SJCRH30 (cell line): ENCODE data around the gene TMPRSS4. TPM values are rescaled to one million over a fixed set of nuclear protein-coding genes. Genes with fewer than 3 reads are reported as not detected.

Source experiments
- DNase-seq, 2 experiments: peaks; one replicate each; pipeline ENCODE4 v3.0.0-alpha.2; 2015 to 2020
- H3K27ac ChIP-seq: fragments of 250-450 bp; sonication (Bioruptor Pico); 2 replicates; pipeline ENCODE4 v1.5.1; 2020; ENCODE audit warnings: mild to moderate bottlenecking, moderate library complexity
- H3K27me3 ChIP-seq: fragments of 250-450 bp; sonication (Bioruptor Pico); 2 replicates; pipeline ENCODE4 v1.5.1; 2020; ENCODE audit warnings: mild to moderate bottlenecking, moderate library complexity
- H3K36me3 ChIP-seq: fragments of 250-450 bp; sonication (Bioruptor Pico); 2 replicates; pipeline ENCODE4 v1.5.1; 2020; ENCODE audit warnings: mild to moderate bottlenecking, moderate library complexity
- H3K4me1 ChIP-seq: fragments of 250-450 bp; sonication (Bioruptor Pico); 2 replicates; pipeline ENCODE4 v1.5.1; 2020; ENCODE audit warnings: mild to moderate bottlenecking, moderate library complexity
- H3K4me3 ChIP-seq: fragments of 250-450 bp; sonication (Bioruptor Pico); 2 replicates; pipeline ENCODE4 v1.5.1; 2020; ENCODE audit warnings: mild to moderate bottlenecking, moderate library complexity
- H3K9me3 ChIP-seq: fragments of 250-450 bp; sonication (Bioruptor Pico); replicated peaks from 2 replicates; pipeline ENCODE4 v1.5.1; 2020; ENCODE audit warnings: mild to moderate bottlenecking, moderate library complexity
- total RNA-seq: library from RNA; depleted of rRNA; stranded (reverse); fragments of >200 nt; shearing (Covaris generic); gene quantifications from 2 replicates; pipeline ENCODE4 v1.2.3, GENCODE V29; 2014

Gene TMPRSS4
- total RNA-seq, 1 experiment from 2014 or later: not detected

DNA sequence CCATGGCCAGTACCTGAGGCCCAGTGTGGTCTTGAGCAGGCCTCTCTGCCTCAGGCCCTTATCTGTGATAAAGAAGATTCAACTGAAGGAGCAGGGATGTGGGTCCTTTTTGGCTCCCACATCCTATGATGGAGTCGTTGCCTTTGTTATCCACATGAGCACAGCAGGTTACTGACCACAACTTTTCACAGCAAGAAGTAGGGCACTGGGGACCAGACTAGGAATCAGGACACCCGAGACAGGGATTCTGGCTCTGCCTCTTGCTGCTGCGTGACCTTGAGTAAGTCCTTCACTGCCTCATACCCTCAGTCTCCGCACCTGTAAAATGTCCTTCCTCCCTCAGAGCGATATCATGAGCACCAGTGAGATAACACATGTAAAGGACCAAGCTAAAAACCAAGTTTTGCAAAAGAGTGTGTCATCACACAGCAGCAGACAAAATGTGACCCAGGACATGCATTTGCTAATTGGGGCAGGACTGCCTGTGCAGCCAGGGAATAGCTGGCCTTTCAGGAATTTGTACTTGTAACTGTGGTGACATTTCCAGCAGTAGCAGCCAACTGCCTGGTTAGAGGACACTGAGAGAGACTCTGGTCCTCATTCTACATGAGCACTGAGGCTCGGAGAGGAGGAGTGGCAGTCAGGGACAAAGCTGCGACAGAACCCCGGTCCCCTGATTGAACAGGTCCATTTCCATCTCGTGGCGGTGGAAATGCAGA, 23.1 kb downstream of the TMPRSS4 start:
- Histone ChIP-seq H3K4me1 (no peaks in the 10 kb centered on the region), H3K36me3 (no peaks in the 10 kb centered on the region), H3K27me3 (no peaks in the 10 kb centered on the region), H3K4me3 (no peak overlapping the region), H3K9me3 (no peaks in the 10 kb centered on the region), H3K27ac (no peak overlapping the region)
- no peak for DNase-seq

DNA sequence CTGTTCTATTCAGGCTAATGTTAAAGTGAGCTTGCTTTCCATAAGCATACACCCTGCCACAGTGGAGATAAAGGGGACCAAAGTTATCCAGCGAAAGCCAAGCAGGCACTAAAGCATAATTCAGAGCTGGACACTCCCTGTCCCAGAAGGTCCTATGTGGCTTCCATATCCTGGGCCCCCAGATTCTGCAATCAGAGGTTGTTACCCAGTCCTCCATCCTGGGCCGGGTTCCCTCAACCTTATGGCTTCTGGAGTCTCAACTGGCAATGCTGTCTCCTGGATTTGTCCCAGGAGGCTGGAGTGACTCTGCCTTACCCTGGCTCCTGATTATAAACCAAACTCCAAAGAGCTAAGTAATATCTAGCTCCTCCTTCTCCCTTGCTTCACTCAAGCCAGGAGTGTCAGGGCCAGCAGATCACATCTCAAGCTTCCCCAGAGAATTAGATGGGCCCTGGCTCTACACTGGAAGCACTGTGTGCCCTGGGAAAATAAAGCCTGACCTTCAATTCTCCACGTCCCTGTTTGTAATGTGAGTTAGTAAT, 23.9 kb downstream of the TMPRSS4 start:
- H3K27ac ChIP-seq: no peak overlapping the region
- H3K4me1 ChIP-seq: no peaks in the 10 kb centered on the region
- H3K9me3 ChIP-seq: no peaks in the 10 kb centered on the region
- DNase-seq: no peak
- H3K27me3 ChIP-seq: no peaks in the 10 kb centered on the region
- no peaks in the 10 kb centered on the region for H3K36me3 ChIP-seq
- H3K4me3 ChIP-seq: no peak overlapping the region

DNA sequence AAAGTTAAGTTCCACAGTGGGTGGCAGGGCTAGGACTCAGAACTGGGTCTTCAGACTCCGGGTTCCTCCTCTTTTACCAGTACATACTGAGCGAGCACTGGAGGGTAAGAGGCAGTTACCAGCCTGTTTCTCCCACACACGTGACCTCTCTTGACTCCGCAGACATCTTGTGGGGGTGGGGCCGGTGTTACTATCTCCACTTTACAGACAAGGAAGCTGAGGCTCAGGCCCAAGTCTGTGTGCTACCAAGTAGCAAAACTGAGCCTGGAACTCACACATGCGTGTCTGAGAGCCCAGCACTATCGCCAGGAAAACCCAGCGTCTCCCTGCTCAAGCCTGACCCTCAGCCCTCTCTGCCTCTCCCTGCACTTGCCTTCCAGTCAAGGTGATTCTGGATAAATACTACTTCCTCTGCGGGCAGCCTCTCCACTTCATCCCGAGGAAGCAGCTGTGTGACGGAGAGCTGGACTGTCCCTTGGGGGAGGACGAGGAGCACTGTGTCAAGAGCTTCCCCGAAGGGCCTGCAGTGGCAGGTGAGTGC, 25.9 kb downstream of the TMPRSS4 start:
- Histone ChIP-seq H3K4me1 (no peaks in the 10 kb centered on the region), H3K27ac (no peak overlapping the region), H3K9me3 (no peaks in the 10 kb centered on the region), H3K36me3 (no peaks in the 10 kb centered on the region), H3K27me3 (no peaks in the 10 kb centered on the region), H3K4me3 (no peak overlapping the region)
- no peak for DNase-seq

DNA sequence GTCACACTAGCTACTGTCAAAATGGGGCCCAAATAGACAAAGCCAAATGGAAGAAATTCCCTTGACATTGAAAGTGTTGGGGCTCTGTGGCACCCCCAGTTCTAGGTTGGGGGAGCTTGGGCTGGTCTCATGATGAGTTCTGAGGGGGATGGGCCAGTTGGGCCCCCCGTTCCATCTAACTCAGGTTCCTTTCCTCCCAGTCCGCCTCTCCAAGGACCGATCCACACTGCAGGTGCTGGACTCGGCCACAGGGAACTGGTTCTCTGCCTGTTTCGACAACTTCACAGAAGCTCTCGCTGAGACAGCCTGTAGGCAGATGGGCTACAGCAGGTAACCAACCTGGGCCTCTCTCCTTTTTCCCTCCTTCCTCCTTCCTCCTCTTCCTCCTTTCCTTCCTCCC, 27.6 kb downstream of the TMPRSS4 start:
- Histone ChIP-seq H3K27me3 (no peaks in the 10 kb centered on the region), H3K36me3 (no peaks in the 10 kb centered on the region), H3K27ac (no peak overlapping the region), H3K4me1 (no peaks in the 10 kb centered on the region), H3K4me3 (no peak overlapping the region), H3K9me3 (no peaks in the 10 kb centered on the region)
- no peak for DNase-seq

DNA sequence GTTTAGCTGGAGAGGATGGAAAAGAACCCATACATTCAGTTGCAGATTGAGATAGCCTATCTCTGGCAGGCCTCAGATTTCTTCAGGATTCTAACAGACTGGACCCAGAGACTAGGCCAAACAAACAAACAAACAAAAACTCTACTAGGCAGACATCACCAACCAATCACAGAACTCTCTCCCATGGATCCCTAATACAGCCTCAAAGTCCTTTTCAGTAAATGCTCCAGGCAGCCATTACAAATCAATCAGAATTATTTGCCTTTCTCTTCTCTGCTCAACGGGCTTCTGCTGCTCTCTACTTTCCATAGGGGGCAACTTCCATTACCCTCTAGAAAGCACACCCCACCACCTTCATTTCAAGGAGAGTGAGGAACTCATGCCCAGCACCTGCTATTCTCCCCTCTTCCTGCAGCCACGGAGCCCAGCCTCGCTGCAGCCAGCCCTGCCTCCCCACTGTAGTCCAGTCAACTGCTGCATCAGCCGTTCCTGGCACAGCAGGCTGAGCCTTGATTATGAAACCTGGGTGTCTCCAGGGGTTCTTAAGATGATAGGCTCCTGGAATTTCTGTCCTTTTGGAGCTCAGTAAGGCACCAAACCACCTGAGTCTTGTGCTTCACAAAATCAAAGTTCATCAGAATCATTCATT, 28.9 kb downstream of the TMPRSS4 start:
- no peaks in the 10 kb centered on the region for H3K27me3 ChIP-seq
- H3K36me3 ChIP-seq: no peaks in the 10 kb centered on the region
- H3K4me1 ChIP-seq: no peaks in the 10 kb centered on the region
- no peak for DNase-seq
- H3K4me3 ChIP-seq: no peak overlapping the region
- H3K27ac ChIP-seq: no peak overlapping the region
- H3K9me3 ChIP-seq: no peaks in the 10 kb centered on the region

DNA sequence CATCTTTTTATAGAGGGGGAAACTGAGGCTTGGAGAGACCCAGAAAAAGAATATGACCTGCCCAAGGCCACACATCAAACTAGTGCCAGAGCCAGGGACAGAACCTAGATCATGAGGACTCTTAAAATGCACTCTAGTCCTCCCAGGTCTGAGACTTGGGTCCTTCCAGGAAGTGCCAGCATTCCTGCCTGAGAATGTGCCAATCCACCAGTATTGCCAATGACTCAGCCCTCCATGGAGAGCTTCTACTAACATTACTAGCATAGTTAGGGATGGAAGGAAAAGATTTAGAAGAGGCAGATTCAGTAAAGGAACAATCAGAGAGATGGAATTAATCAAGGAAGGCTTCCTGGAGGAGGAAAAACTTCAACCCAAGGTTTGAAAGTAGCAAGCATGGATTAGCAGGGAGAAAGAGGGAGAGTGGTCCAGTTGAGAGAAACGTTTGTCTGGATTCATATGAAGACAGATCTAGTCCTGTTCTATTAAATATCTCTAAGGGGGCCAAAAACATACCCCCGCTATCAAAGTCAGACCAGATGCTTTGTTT, 30.0 kb downstream of the TMPRSS4 start:
- Histone ChIP-seq H3K4me3 (no peak overlapping the region), H3K9me3 (no peaks in the 10 kb centered on the region), H3K27me3 (no peaks in the 10 kb centered on the region), H3K36me3 (no peaks in the 10 kb centered on the region), H3K4me1 (no peaks in the 10 kb centered on the region), H3K27ac (no peak overlapping the region)
- DNase-seq: no peak

DNA sequence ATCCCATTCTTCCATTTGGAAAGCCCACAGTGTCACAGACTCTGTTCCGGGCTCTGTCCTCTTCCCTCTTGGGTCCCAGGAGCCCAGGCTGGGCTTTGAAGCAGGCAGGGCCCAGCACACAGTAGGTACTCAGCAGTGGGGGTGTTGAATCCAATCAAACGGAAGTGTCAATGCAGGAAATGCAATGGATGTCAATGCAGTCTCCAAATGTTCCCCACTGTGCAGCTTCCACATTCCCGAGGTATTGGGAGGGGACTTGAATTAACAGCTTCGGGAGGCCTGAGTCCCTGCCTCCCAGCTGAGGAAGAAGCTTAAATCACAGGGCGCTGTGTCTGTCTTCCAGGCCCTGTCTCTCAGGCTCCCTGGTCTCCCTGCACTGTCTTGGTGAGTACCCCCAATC, 31.6 kb downstream of the TMPRSS4 start:
- no peak for DNase-seq
- H3K9me3 ChIP-seq: no peaks in the 10 kb centered on the region
- no peaks in the 10 kb centered on the region for H3K4me1 ChIP-seq
- H3K27me3 ChIP-seq: no peaks in the 10 kb centered on the region
- H3K27ac ChIP-seq: no peak overlapping the region
- H3K4me3 ChIP-seq: no peak overlapping the region
- H3K36me3 ChIP-seq: no peaks in the 10 kb centered on the region

DNA sequence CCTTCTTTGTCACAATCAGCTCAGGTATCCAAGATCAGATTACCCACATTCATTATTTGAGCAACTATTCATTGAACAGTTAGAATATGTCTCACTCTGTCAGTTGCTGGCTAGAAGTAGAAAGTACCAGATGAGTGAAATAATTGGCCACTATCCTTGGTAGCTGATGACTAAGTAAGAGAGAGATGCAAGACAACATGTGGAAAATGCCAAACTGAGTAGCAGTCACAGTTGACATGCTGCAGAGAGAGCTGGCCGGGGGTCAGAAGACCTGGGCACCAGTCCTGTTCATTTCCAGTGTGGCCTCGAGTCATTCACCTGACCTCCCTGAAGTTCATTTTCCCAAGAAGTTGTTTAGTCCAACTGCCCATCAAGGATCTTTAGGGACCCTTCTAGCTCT, 32.4 kb downstream of the TMPRSS4 start:
- DNase-seq: no peak
- H3K9me3 ChIP-seq: no peaks in the 10 kb centered on the region
- H3K4me3 ChIP-seq: no peak overlapping the region
- no peak overlapping the region for H3K27ac ChIP-seq
- no peaks in the 10 kb centered on the region for H3K4me1 ChIP-seq
- no peaks in the 10 kb centered on the region for H3K27me3 ChIP-seq
- no peaks in the 10 kb centered on the region for H3K36me3 ChIP-seq

DNA sequence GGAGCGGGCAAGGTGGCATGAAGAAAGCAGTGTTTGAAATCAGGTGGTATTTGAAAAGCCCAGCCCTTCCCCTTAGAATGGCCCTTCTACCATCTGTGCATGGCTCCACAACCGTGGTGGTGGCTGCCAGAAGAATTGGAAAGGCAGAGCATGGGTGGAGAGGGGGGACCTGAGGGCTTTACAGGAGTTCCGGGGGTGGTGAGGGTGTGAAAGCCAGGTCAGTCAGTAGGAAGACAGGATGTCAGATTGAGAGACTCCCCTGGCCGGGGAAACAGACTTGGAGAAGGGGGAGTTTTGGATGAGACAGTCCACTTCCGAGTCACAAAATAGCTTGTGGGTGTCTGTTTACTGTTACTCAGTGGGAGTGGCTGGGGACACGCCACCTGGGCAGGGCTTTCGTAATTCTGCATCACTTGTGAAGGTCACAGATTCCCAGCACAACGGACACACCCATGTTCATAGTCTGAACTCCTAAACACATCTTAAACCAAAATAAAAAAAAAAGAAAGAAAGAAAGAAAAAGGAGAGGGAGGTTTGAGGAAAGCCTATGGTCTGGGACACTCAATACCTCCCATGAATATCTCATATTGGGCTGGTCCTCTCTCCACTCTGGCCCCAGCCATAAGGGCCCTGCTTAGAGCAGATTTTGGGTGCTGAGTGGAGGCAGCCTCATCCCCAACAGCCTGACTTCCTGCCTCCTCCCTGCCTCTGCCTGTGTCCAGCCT, 34.3 kb downstream of the TMPRSS4 start:
- no peak for DNase-seq
- Histone ChIP-seq H3K4me3 (no peak overlapping the region), H3K27me3 (no peaks in the 10 kb centered on the region), H3K4me1 (no peaks in the 10 kb centered on the region), H3K36me3 (no peaks in the 10 kb centered on the region), H3K27ac (no peak overlapping the region), H3K9me3 (no peaks in the 10 kb centered on the region)

DNA sequence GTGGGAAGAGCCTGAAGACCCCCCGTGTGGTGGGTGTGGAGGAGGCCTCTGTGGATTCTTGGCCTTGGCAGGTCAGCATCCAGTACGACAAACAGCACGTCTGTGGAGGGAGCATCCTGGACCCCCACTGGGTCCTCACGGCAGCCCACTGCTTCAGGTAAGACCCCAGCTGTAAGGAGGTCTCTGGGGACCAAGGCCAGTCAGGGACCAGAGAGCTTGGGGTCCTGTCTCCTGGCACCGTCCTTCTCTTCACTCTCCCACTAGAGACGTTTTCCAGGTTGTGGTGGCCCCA, 34.8 kb downstream of the TMPRSS4 start:
- Histone ChIP-seq H3K4me1 (no peaks in the 10 kb centered on the region), H3K36me3 (no peaks in the 10 kb centered on the region), H3K27ac (no peak overlapping the region), H3K27me3 (no peaks in the 10 kb centered on the region), H3K9me3 (no peaks in the 10 kb centered on the region), H3K4me3 (no peak overlapping the region)
- DNase-seq: no peak

DNA sequence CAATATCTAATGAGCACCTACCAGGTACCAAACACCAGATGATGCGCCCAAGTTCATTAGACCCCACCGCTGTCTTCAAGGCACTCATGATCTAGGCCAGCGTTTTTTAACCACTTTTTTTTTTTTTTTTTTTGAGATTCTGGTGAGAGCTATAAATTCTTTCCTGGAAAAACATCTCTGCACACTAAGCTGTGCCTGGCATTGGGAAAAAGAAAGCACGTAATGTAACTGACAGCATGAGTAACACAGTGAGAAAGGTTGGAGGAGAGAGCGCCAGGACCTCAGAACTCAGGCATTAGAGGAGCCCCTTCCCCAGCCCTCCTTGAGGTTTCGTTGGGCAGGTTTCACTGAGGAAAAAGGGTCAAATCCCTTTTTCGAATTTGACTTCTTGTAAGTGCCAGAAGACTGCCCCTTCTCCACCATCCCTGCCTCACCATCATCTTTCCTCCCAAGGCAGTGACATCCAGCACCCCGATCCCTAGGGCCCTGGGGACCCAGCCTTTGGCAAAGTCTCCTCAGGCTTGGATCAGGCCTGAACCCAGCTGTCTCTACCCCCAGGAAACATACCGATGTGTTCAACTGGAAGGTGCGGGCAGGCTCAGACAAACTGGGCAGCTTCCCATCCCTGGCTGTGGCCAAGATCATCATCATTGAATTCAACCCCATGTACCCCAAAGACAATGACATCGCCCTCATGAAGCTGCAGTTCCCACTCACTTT, 36.0 kb downstream of the TMPRSS4 start:
- Histone ChIP-seq H3K27me3 (no peaks in the 10 kb centered on the region), H3K36me3 (no peaks in the 10 kb centered on the region), H3K4me3 (no peak overlapping the region), H3K4me1 (no peaks in the 10 kb centered on the region), H3K27ac (no peak overlapping the region), H3K9me3 (no peaks in the 10 kb centered on the region)
- no peak for DNase-seq

DNA sequence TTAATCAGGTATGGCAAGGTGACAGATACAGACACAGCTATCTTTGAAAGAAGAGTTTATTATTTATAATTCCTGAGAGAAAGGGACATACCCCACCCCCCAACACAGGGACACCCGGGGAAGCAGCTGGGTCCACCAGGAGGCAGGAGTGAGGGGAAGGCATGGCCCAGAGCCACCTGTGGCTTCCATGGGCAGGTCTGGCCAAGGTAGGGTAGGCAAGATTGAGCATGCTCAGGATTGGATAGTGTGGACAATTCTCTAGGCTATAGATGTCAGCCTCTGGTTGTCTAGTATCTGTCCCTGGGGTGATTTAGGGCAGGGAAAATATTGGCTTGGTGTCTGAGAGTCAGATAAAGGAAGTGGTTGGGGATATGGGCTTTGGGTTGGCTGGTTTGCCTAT, 37.4 kb downstream of the TMPRSS4 start:
- no peak for DNase-seq

DNA sequence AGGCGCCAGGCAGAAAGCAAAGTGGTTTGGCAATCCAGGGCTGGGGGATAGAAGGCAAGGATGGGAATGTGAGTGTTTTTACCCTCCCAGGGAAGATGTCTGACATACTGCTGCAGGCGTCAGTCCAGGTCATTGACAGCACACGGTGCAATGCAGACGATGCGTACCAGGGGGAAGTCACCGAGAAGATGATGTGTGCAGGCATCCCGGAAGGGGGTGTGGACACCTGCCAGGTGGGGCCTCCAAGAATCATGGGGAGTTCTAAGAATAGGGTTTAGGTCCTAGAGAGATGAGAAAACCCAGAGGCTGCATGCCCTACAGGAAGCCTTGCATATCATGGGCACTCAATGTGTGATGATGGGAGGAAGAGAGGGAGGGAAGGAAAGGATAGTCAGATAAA, 38.2 kb downstream of the TMPRSS4 start:
- no peak for DNase-seq
- Histone ChIP-seq H3K9me3 (no peaks in the 10 kb centered on the region), H3K36me3 (no peaks in the 10 kb centered on the region), H3K4me3 (no peak overlapping the region), H3K27me3 (no peaks in the 10 kb centered on the region), H3K27ac (no peak overlapping the region), H3K4me1 (no peaks in the 10 kb centered on the region)

More for the DNA sequence above, 37.4 kb downstream of the TMPRSS4 start:
- Histone ChIP-seq H3K4me3 (no peak overlapping the region), H3K27ac (no peak overlapping the region), H3K36me3 (no peaks in the 10 kb centered on the region), H3K4me1 (no peaks in the 10 kb centered on the region), H3K9me3 (no peaks in the 10 kb centered on the region), H3K27me3 (no peaks in the 10 kb centered on the region)

DNA sequence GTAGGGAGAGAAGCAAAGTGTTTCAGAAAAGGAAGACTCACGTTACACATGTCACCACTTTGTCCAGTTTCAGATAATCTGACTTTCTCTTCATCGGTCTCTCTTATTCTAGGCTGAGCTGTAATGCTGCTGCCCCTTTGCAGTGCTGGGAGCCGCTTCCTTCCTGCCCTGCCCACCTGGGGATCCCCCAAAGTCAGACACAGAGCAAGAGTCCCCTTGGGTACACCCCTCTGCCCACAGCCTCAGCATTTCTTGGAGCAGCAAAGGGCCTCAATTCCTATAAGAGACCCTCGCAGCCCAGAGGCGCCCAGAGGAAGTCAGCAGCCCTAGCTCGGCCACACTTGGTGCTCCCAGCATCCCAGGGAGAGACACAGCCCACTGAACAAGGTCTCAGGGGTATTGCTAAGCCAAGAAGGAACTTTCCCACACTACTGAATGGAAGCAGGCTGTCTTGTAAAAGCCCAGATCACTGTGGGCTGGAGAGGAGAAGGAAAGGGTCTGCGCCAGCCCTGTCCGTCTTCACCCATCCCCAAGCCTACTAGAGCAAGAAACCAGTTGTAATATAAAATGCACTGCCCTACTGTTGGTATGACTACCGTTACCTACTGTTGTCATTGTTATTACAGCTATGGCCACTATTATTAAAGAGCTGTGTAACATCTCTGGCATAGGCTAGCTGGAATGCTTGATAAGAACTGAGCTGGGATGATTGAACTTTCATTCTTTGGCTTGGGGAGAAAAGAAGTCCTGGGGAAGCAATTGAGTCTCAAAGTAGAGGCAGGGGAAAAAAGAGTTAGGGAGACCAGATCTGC, 41.1 kb downstream of the TMPRSS4 start:
- Histone ChIP-seq H3K9me3 (no peaks in the 10 kb centered on the region), H3K36me3 (no peaks in the 10 kb centered on the region), H3K27me3 (no peaks in the 10 kb centered on the region), H3K4me1 (no peaks in the 10 kb centered on the region), H3K27ac (no peak overlapping the region), H3K4me3 (no peak overlapping the region)
- no peak for DNase-seq
